Heart left ventricle (tissue), 13 donors: ENCODE results near the gene MGAT4A.

Experiments used
- POLR2A ChIP-seq, 2 donors: fragments of 450-650 bp; IDR thresholded peaks; one replicate each; pipeline ENCODE4 v1.6.1; 2017; ENCODE audit warnings: antibody characterized with exemption in 2 of 2, mild to moderate bottlenecking in 2 of 2, moderate library complexity in 2 of 2
- TF ChIP-seq, protein P1 (sequence below), 12 donors: fragments of 200-600 bp; sonication (generic) in 4 of 12; IDR thresholded peaks; one replicate each; pipeline versions ENCODE4 v1.5.0 to v1.8.0; 2018 to 2022; ENCODE audit warnings: antibody characterized with exemption in 12 of 12, mild to moderate bottlenecking in 5 of 12
- donor health status: ischemic (EF 13 %, LVEDD 7.1; RV severe dilation, severe dysfunction).
- donor health status: DM: no; HTN: yes; CAD: no.
- donor health status: DM: no; HTN: no; CAD: no.
- donor health status: ischemic (EF 25% LVEDD 6.9; RV normal size, moderate dysfunction).
- donor health status: ischemic (EF 25% LVEDD 5.7; RV mildly dilated, moderate dysfunction).
- donor health status: ischemic (EF 35%, LVEDD 5.7; RV mildly dilated, moderate dysfunction).
- donor health status: nonischemic (EF 11% LVEDD 7.7; RV severe dilation, severe dysfunction).
- donor health status: DM: yes; HTN: yes; CAD: no.
- donor health status: PGD.
- donor health status: ischemic (EF 29% LVEDD 5.4; RV normal size, mild dysfunction).
- donor health status: nonischemic (EF 23%, LVEDD 6.1; RV moderate dilation, normal function).

DNA sequence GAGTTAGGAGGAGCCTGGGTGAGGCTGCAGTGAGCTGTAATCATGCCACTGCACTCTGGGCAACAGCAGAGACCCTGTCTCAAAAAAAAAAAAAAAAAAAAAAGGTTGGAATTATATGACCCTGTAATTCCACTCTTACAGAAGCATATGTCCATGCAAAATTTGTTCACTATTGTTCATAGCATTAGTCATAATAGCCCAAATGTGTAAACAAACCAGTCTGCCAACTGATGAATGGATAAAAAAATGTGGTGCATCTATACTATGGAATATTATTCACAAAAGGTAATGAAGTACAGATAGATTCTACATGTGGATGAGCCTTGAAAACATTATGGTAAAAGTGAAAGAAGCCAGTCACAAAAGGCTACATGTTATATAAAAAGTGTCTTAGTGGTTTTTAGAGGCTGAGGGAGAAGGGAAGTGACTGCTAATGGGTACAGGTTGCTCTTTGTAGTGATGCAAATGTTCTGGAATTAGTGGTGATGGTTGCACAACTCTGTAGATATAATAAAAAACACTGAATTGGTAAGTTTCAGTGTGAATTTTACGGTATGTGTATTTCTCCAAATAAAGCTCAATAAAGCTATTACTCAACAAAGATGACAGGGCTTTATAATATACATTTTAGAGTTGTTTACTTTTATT lies 132.0 kb downstream of the MGAT4A start:
- TF ChIP-seq, protein P1, sequence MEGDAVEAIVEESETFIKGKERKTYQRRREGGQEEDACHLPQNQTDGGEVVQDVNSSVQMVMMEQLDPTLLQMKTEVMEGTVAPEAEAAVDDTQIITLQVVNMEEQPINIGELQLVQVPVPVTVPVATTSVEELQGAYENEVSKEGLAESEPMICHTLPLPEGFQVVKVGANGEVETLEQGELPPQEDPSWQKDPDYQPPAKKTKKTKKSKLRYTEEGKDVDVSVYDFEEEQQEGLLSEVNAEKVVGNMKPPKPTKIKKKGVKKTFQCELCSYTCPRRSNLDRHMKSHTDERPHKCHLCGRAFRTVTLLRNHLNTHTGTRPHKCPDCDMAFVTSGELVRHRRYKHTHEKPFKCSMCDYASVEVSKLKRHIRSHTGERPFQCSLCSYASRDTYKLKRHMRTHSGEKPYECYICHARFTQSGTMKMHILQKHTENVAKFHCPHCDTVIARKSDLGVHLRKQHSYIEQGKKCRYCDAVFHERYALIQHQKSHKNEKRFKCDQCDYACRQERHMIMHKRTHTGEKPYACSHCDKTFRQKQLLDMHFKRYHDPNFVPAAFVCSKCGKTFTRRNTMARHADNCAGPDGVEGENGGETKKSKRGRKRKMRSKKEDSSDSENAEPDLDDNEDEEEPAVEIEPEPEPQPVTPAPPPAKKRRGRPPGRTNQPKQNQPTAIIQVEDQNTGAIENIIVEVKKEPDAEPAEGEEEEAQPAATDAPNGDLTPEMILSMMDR (IDR thresholded peaks at IDR 0.05), result no peak
- TF ChIP-seq POLR2A (IDR thresholded peaks at IDR 0.05), result no peak
